Measurements from ENCODE around the gene MMS19.

Gene MMS19

GRCh38 chr10:97445722-97446639 is 52.2 kb downstream of the MMS19 start, which contains the start of the genes EXOSC1 and ZDHHC16:
TSS of gene EXOSC1 (minus strand) at chr10:97446006. CDS start at chr10:97445985, 21 bp downstream.
TSS of gene ZDHHC16 (plus strand) at chr10:97446175. CDS start at chr10:97451676, 5,501 bp downstream.
- TF ChIP-seq CTCF (IDR thresholded peaks at IDR 0.05; ENCODE audit: extremely low read depth, missing control alignments) = no peak
- peak; percentile 98 for DNase-seq (ENCODE audit: low spot score)

GRCh38 chr10:97445357-97445721 is 52.9 kb downstream of the MMS19 start:
- DNase-seq (ENCODE audit: low spot score) = no peak
- TF ChIP-seq CTCF (IDR thresholded peaks at IDR 0.05; ENCODE audit: extremely low read depth, missing control alignments) = no peak

GRCh38 chr10:97444212-97444611 is 54.0 kb downstream of the MMS19 start:
- DNase-seq (ENCODE audit: low spot score) = no peak
- no peak for TF ChIP-seq CTCF (IDR thresholded peaks at IDR 0.05; ENCODE audit: extremely low read depth, missing control alignments)

- no peak for TF ChIP-seq CTCF (IDR thresholded peaks at IDR 0.05; ENCODE audit: extremely low read depth, missing control alignments)
- no peak for DNase-seq (ENCODE audit: low spot score)
Observed at GRCh38 chr10:97442277-97442676, 55.9 kb downstream of the MMS19 start.

- TF ChIP-seq CTCF (IDR thresholded peaks at IDR 0.05; ENCODE audit: extremely low read depth, missing control alignments) = no peak
- DNase-seq (ENCODE audit: low spot score) = no peak
Observed at GRCh38 chr10:97435211-97435610, 63.0 kb downstream of the MMS19 start.

GRCh38 chr10:97434557-97434956 is 63.7 kb downstream of the MMS19 start:
- TF ChIP-seq CTCF (IDR thresholded peaks at IDR 0.05; ENCODE audit: extremely low read depth, missing control alignments) = no peak

GRCh38 chr10:97434055-97434454 is 64.2 kb downstream of the MMS19 start:
- no peak for TF ChIP-seq CTCF (IDR thresholded peaks at IDR 0.05; ENCODE audit: extremely low read depth, missing control alignments)
- DNase-seq (ENCODE audit: low spot score) = no peak

More at GRCh38 chr10:97434557-97434956, 63.7 kb downstream of the MMS19 start:
- DNase-seq (ENCODE audit: low spot score) = no peak
